ENCODE results near the gene CERS3. TPM values are rescaled to one million over a fixed set of nuclear protein-coding genes. Genes with fewer than 3 reads are reported as not detected.

Gene CERS3
- total RNA-seq, 1 experiment from 2014 or later, result not detected

GRCh38 chr15:100429116-100429728 is 99.5 kb downstream of the CERS3 start:
- Histone ChIP-seq H3K4me3 (ENCODE audit: low read depth, low read length, poor library complexity, severe bottlenecking) (no peak overlapping the region), H3K36me3 (ENCODE audit: insufficient read depth, low read length, poor library complexity, severe bottlenecking) (no peaks in the 10 kb centered on the region), H3K4me1 (ENCODE audit: insufficient read depth, low read length, poor library complexity, severe bottlenecking) (no peaks in the 10 kb centered on the region), H3K27me3 (replicated peaks; ENCODE audit: insufficient read depth, low read depth, low read length, poor library complexity) (no peaks in the 10 kb centered on the region), H3K9me3 (ENCODE audit: low read depth, low read length, poor library complexity, severe bottlenecking) (no peaks in the 10 kb centered on the region), H3K27ac (ENCODE audit: low read depth, low read length, poor library complexity, severe bottlenecking) (no peak overlapping the region)
- intact Hi-C loops (cut with micrococcal nuclease; ENCODE audit: unreplicated experiment), result no loop called here
- ChIA-PET CTCF (no interaction called here), POLR2A (ENCODE audit: low non-redundant PET) (no interaction called here)
- no peak for DNase-seq (ENCODE audit: low spot score)
- no TSS peak for BruUV-seq (replicated peaks)
- no peak for TF ChIP-seq EZH2 (IDR thresholded peaks at IDR 0.05; ENCODE audit: borderline replicate concordance, low read depth, low read length, poor library complexity, severe bottlenecking)
- TF ChIP-seq CTCF (conservative IDR thresholded peaks at IDR 0.05; ENCODE audit: low read depth, low read length), result no peak

GRCh38 chr15:100426937-100427336 is 101.8 kb downstream of the CERS3 start:
- BruUV-seq (replicated peaks), result no TSS peak
- Histone ChIP-seq H3K4me3 (ENCODE audit: low read depth, low read length, poor library complexity, severe bottlenecking) (no peak overlapping the region), H3K9me3 (ENCODE audit: low read depth, low read length, poor library complexity, severe bottlenecking) (no peaks in the 10 kb centered on the region), H3K27ac (ENCODE audit: low read depth, low read length, poor library complexity, severe bottlenecking) (no peak overlapping the region), H3K4me1 (ENCODE audit: insufficient read depth, low read length, poor library complexity, severe bottlenecking) (no peaks in the 10 kb centered on the region), H3K36me3 (ENCODE audit: insufficient read depth, low read length, poor library complexity, severe bottlenecking) (no peaks in the 10 kb centered on the region), H3K27me3 (replicated peaks; ENCODE audit: insufficient read depth, low read depth, low read length, poor library complexity) (no peaks in the 10 kb centered on the region)
- no peak for DNase-seq (ENCODE audit: low spot score)
- intact Hi-C loops (cut with micrococcal nuclease; ENCODE audit: unreplicated experiment), result no loop called here
- TF ChIP-seq CTCF (conservative IDR thresholded peaks at IDR 0.05; ENCODE audit: low read depth, low read length), result no peak
- no peak for TF ChIP-seq EZH2 (IDR thresholded peaks at IDR 0.05; ENCODE audit: borderline replicate concordance, low read depth, low read length, poor library complexity, severe bottlenecking)
- ChIA-PET CTCF (no interaction called here), POLR2A (ENCODE audit: low non-redundant PET) (no interaction called here)

GRCh38 chr15:100405179-100405578 is 123.6 kb downstream of the CERS3 start:
- DNase-seq (ENCODE audit: low spot score), result no peak
- ChIA-PET POLR2A (ENCODE audit: low non-redundant PET) (no interaction called here), CTCF (no interaction called here)
- Histone ChIP-seq H3K9me3 (ENCODE audit: low read depth, low read length, poor library complexity, severe bottlenecking) (peaks cover 6% of the 10 kb centered on the region), H3K4me3 (ENCODE audit: low read depth, low read length, poor library complexity, severe bottlenecking) (no peak overlapping the region), H3K27me3 (replicated peaks; ENCODE audit: insufficient read depth, low read depth, low read length, poor library complexity) (no peaks in the 10 kb centered on the region), H3K4me1 (ENCODE audit: insufficient read depth, low read length, poor library complexity, severe bottlenecking) (no peaks in the 10 kb centered on the region), H3K36me3 (ENCODE audit: insufficient read depth, low read length, poor library complexity, severe bottlenecking) (no peaks in the 10 kb centered on the region), H3K27ac (ENCODE audit: low read depth, low read length, poor library complexity, severe bottlenecking) (no peak overlapping the region)
- TF ChIP-seq EZH2 (IDR thresholded peaks at IDR 0.05; ENCODE audit: borderline replicate concordance, low read depth, low read length, poor library complexity, severe bottlenecking) (no peak), CTCF (conservative IDR thresholded peaks at IDR 0.05; ENCODE audit: low read depth, low read length) (no peak)
- no TSS peak for BruUV-seq (replicated peaks)
- intact Hi-C loops (cut with micrococcal nuclease; ENCODE audit: unreplicated experiment), result no loop called here

All from A673 (cell line).